Kasumi-1 (cell line): ENCODE measurements around the gene SEZ6L.

Experiments
- DNase-seq, 2 experiments: peaks; one replicate each; lab custom pipeline; 2025; lab: John Stamatoyannopoulos, UW

SEZ6L gene

GRCh38 chr22:26298605-26299310 is 129.5 kb downstream of the SEZ6L start:
- no peak for DNase-seq

- no peak for DNase-seq
These were observed 133.5 kb downstream of the SEZ6L start for GRCh38 chr22:26302726-26303125.

DNA sequence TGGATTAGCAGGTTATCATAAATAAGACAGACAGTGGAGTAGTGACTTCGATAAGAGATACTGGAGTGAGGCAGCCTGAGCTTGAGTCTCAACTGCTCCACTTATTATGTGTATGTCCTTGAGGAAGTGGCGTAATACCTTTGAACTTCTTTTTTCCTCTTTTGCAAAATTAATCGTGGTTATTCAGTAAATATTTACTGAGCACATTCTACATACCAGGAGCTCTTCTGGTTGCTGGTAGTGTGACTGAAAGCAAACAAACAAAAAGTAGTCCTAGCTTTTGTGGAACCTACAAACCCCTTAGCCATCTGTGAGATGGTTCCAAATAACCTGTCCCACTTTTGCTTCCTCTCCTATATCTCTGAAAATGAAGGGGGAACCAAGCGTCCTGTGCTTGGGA is 134.2 kb downstream of the SEZ6L start:
- DNase-seq, result no peak

GRCh38 chr22:26304730-26305129 is 135.5 kb downstream of the SEZ6L start:
- DNase-seq, result no peak

- no peak for DNase-seq
These were observed 139.2 kb downstream of the SEZ6L start for GRCh38 chr22:26308467-26308866.

DNA sequence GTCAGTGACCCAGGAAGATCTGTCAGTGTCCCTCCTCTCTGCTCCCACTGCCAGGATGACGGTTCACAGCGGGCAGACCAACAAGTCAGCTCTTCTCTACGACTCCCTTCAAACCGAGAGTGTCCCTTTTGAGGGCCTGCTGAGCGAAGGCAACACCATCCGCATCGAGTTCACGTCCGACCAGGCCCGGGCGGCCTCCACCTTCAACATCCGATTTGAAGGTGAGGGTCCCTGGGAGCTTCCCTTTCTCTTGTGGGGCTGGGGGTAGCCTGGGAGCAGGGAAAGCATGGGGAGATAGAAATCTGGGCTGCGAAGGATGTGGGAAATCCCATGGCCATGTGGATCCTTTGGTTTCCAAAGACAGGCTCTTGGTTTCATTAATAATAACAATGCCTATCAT is 141.4 kb downstream of the SEZ6L start:
- no peak for DNase-seq

GRCh38 chr22:26313291-26313690 is 144.0 kb downstream of the SEZ6L start:
- no peak for DNase-seq

GRCh38 chr22:26314171-26314570 is 144.9 kb downstream of the SEZ6L start:
- DNase-seq, result no peak

GRCh38 chr22:26314656-26315055 is 145.4 kb downstream of the SEZ6L start:
- no peak for DNase-seq

DNA sequence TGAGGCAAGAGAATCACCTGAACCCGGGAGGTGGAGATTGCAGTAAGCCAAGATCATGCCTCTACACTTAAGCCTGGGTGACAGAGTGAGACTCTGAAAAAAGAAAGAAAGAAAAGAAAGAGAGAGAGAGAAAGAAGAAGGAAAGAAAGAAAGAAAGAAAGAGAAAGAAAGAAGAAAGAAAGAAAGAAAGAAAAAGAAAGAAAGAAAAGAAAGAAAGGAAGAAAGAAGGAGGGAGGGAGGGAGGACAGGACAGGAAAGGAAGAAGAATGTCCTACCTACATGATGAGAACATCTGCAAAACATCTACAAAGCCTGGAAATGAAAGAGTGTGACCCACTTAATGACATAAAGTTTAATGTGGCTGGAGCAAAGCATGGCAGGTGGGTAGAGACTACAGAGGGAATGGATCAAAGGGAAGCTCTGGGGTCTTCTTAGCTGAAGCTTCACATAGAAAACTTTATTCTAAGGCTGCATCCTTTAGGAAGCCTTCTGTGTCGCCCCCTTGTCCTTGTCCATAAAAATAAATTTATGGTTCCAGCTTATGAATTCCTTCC is 147.5 kb downstream of the SEZ6L start:
- DNase-seq, result no peak

DNA sequence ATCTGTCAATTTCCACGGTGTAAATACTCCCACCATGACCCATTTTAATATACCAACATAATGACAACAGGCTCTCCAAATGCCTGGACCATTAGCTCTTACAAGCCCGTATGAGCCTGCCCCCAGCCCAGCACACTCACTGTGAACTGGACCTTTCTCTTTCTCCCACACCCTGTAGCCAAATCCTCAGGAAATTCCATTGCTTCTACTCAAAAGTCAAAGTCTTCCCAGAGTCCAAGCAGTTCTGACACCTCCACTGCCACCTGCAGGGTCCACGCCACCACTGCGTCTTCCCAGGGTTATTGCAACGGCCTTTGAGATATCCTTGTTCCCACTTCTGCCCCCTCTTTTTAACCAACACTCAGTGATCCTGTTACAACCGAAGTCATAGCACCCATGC is 149.7 kb downstream of the SEZ6L start:
- DNase-seq, result peak in 1 of 2 experiments; percentile 10

DNA sequence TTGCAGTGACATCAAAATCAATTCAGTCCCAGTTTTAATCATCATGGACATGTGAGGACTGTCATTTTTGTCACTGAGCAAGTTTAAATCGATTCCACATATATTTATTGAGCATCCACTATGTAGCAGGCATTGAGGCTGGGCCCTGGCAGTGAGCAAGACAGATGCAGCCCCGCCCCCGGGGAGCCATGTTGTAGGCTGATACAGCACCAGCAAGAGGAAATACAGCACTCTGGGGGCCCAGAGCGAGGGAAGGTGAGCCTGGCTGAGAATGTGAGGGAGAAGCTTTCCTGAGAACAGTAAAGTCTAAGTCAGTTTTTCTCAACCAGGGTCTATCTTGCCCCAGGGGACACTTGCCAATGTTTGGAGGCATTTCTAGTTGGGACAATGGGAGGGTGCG is 151.2 kb downstream of the SEZ6L start:
- no peak for DNase-seq

GRCh38 chr22:26321469-26321913 is 152.2 kb downstream of the SEZ6L start:
- DNase-seq, result no peak

DNA sequence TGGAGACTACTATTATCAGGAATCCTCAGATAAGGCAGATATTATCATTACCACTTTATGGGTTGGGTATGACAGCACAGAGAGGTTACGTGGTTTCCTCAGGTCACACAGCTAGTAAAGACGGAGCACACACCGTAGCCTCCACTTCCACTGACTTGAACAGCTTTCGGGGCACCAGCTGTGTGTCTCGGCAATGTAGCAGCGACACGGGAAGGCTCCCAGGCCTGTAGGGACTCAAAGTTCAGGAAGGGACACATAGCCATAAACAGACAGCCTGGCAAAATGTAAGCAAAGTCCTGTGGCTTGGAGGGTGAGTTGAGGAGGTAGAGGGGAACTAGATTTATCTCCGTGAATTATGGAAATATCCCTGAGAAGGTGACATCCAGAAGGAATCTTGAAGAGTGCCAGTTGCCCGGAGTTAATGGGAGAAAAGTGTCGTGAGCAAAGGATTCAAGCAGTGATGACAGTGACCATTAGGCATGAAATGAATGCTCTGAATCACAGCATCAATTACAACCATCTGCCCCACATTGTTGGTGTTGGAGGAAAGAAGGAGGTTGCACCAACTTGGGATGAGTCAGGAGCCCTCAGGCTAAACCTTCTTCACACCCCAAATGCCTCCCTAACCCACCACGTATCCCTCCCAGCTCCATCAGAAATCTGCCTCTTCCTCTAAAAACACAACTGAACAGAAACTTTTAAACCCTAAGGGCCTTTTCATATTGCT is 153.1 kb downstream of the SEZ6L start:
- no peak for DNase-seq

DNA sequence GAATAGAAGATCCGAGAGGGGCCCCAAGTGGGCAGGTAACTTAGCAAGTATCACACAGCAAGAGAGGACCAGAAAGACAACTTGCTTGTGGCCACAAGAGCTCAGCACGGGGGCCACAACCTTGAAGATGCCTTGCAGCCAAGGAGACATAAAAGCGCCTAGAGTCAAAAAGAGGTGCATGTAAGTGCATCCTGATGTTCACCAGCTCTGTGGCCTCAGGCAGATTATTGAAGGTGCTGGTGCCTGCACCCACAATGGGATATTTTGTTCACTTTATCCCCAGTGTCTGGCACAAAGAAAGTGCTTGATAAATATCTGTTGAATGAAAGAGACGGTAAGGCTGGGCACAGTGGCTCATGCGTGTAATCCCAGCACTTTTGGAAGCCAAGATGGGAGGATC is 153.8 kb downstream of the SEZ6L start:
- DNase-seq, result no peak

- DNase-seq, result no peak
These were observed 154.9 kb downstream of the SEZ6L start for GRCh38 chr22:26324150-26324549.

GRCh38 chr22:26325641-26326040 is 156.4 kb downstream of the SEZ6L start:
- DNase-seq, result no peak

DNA sequence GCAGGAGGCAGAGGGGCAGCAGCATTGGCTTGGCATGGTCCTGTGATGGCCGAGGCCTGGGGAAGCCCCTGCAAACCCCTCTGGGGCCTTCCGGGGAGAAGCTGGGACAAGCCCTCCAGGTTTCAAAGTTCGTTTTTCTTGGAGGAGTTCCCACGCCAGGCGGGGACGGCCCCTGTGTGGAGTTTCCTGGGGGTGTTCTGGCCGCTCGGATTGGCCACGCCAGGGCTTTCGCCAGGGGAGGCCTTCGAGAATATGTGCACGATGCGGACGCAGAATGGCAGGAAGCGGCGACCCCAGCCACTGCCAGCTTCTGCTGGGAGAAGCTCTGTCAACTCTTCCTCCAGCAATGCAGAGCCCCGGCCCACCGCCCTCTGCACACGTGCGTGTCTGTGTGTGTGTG is 157.5 kb downstream of the SEZ6L start:
- no peak for DNase-seq

DNA sequence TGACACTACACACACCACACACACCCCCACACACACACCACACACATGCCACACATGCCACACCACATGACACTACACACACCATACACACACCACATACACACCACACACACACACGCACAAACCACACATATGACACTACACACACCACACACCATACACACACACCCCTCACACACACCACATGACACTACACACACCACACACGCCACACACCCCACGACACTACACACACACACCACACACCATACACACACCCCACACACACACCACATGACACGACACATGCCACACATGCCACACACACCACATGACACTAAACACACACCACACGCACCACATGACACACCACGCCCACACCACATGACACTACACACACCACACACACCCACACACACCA is 158.0 kb downstream of the SEZ6L start:
- no peak for DNase-seq

DNA sequence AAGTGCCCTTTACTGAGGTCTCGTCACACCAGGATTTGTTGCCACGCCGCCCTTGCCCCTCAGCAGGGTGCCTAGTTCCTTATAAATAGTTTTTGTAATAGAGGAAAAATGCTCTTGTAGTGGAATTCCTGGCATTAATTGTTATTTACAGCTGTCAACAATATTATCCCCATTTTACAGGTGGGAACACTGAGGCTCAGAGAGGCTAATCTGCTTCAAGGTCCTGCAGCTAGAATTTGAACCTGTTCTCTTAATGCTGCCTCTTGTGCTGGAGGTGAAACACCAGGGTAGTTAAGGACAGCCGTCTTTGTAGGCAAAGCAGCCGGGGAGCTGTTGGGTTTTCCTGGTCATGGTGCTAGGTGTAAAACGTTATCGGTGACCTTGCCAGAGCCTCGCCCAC is 159.0 kb downstream of the SEZ6L start:
- DNase-seq, result no peak

- DNase-seq, result peak; percentile 40 to 47
These were observed 161.8 kb downstream of the SEZ6L start for GRCh38 chr22:26330971-26331625.

DNA sequence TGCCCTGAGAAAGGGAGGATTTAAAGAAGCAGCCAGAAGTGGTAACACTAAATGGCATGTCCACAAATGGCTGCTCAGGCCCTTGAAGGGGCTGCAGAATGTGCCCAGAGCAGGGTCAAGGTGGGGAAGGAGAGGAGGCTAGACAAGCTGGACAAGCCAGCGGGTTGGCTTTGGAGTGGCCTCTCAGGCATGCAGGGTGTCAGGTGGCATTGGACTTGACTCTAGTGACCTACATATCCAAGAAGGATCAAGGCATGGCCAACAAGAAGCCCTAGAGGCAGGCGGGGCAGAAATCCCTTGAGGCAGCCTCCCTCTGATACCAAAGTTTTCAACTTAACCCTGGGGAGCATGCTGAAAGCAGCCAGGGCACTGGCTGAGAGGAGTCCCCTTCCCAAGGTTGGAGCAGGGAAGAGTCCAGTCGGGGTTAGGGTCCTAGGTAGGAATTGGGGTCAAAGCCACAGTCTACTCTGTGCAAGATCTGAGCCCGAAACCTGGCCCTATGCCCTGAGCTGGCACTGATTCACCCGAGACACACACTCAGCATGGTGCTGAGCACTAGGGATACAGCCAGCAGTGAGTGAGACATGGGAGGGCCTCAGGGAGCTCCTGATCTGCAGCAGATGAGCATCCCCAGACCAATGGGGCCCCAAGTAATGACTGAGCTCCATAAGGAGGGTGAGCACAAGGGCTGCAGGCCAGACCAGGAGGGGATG is 164.0 kb downstream of the SEZ6L start:
- no peak for DNase-seq
